GM19452 (cell line): ENCODE results near the gene DCAKD.
A peak's percentile ranks its signal among the peaks of the same experiment; 100 is the strongest.

Experiments used
- ATAC-seq: cut with Tn5 transposase; IDR thresholded peaks from one replicate; pipeline ENCODE4 v1.9.1; 2021; ENCODE audit not compliant: unreplicated experiment

Gene DCAKD, protein sequence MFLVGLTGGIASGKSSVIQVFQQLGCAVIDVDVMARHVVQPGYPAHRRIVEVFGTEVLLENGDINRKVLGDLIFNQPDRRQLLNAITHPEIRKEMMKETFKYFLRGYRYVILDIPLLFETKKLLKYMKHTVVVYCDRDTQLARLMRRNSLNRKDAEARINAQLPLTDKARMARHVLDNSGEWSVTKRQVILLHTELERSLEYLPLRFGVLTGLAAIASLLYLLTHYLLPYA

DNA sequence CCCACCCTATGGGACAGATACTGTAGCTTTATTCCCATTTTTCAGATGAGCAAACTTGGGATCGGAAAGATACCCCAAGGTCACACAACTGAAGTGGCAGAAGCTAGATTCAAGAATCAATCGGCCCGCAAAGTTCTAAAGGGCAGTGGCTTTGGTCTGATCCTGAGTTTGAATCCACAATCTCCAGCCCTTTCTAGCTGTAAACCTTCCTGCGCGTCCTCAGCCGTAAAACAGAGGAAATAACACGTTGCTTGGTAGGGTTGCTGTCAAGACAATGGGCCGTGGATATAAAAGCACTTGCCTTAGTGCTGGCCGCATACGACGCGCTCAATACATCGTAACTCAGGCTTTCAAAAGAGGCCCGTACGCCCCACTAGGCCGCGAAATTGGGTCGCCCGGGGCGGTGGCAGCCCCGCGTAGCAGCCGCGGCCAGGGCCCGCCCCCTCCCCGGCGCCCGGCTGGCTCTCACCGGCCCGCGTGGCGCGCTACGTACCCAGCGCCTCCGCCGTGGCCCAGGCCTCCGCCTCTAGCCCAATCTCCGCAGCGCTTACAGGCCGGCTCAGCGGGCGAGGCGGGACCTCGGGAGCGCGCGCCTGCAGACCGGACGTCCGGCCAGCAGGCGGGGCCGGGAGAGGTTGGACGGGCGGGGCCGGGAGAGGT, at the start of gene DCAKD:
DCAKD (minus strand) TSS at position 573 of the 660 bp plus-strand sequence. CDS start 16,747 bp downstream, outside the sequence.
- ATAC-seq = peak; percentile 95

DNA sequence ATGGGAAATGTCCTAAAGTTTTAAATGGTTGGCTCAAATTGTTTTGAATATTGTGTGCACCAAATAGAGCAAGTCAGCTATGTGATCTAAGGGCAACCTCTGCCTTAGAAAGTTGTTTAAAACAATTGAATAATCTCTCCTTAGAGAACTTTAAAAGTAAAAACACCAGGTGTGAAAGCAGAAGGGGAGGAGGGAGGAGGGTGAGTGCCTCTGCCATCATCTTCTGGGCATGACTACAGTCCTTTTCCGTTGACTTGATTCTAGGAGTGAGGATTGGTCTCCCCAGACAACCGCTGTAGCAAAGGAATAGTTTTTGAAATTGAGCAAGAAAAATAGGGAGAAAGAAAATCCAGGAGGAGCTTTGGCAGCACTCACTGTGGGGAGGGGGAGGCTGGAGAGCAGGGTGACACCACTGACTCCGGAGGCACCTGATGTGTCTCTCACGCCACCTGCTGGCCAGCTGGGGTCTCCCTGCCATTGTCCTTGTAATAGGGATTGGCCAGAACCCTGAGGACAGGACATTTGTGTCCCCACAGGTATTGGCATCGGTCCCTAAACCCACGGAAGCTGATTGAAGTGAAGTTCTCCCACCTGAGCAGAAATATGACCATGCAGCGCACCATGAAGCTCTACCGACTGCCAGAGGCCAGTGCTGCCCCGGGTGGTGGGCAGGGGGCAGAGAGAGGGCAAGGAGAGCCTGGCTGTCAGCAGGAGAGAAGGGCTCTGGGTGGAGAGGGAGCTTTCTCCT, 47.6 kb upstream of the DCAKD start:
- ATAC-seq = no peak

DNA sequence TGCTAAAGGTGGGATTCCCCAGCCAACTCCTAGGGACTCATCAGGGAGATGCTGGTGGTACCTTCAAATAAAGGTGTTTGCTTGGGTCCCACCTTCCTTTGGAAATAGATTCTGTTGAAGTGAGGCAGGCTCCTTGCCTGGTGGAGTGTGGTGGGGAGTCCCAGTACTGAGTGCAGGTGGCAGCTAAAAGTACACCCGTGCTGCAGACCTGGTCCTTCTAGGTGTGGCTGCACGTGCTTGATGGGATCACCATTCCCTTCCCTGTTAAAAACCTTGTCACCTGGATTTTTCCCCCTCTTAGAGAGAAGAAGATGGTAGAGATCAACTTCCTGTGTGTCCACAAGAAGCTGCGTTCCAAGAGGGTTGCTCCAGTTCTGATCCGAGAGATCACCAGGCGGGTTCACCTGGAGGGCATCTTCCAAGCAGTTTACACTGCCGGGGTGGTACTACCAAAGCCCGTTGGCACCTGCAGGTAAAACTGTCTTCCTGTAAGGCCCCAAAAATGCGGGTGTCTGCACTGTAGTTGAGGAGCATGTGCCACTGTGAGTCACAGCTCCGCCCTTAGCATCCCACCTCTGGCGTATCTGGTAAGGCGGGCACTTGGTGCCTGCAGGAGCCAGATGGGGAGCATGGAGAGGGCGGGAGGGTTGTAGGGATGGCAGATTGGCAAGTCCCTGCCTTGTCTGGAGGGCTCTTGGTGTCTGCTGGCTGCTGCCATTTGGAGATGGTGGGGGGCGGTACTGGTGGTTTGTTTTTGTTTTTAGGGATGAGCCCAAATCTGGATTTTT, 46.8 kb upstream of the DCAKD start:
- ATAC-seq = no peak

DNA sequence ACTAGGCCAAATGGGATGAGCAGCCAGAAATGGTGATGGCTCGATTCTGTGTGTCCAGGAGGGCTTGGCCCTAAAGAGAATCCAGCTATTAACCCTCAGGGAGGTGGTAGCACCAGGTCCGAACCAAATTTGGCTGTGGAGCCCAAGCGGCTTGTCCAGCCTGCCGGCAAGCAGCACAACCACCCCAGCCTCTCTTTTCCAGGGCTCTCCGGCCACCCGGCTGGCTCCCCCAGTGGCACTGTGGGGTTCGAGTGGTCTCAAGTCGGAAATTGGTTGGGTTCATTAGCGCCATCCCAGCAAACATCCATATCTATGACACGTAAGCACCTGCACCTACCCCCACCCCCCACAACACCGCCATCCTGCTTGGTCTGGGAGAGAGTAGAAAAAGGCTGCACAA, 45.5 kb upstream of the DCAKD start:
- no peak for ATAC-seq

DNA sequence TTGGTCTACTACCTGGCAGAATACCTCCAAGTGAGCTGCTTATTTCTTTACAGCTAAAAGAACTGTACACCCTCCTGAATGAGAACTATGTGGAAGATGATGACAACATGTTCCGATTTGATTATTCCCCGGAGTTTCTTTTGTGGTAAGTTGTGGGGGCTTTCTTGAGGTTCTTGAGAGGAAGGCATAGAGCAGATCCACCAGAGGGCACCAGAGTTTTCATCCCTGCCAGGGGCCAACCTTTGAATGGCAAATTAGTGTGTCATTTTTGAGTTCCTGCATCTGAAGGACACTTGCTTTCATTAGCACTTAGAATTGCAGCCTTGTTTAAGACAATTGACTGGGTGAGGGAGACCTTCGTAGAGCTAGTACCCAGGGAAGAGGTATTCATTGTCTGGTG, 44.7 kb upstream of the DCAKD start:
- no peak for ATAC-seq

DNA sequence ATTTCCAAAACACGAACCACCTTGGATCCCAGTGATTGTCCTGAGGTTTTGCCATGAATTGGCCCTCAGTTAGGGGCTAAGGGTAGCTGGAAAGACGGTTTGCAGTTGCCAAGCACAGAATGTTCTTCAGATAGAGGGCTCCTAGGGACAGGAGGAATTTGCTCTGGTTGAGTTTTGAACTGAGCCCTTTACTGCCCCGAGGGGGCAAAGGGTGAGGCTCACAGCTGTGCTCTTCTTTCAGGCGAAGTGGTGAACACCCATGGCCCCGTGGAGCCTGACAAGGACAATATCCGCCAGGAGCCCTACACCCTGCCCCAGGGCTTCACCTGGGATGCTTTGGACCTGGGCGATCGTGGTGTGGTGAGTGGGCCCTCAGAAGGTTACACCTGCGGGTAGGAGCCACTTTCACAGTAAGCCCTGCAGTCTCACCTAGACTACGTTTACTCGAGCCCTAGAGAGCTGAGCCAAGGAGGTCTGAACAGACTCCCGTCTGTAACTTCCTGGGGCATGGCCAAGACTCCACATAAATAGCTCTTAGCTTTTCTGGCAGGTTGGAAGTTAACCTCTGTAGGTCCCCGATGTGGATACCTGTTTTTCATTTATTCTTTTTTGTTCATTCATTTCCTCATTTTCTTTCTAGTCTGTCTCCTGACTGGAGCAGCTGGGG, 42.1 kb upstream of the DCAKD start:
- no peak for ATAC-seq

DNA sequence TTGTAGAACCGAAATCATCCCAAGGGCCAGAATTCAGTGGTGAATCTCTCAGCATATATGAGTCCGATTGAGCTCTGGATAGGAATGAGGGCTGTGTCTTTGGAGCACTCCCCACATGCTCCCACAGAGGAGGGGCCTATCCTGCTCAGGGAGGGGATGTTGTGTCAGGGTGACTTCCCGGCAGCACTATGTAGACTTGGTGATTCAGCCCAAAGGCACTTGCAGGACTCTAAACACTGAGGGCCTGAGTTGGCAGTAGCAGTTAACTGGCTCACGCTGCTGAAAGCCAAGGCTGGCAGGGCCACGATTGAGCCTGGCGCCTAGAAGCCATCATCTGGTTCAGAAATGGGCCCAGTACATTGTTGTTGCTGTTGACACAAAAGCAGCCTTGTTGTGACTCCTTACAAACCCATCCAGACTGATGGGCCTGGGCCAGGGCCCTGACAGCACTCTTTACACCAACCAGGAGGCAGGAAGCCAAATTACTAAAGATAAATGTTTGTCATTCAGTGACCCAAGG, 41.5 kb upstream of the DCAKD start:
- no peak for ATAC-seq

DNA sequence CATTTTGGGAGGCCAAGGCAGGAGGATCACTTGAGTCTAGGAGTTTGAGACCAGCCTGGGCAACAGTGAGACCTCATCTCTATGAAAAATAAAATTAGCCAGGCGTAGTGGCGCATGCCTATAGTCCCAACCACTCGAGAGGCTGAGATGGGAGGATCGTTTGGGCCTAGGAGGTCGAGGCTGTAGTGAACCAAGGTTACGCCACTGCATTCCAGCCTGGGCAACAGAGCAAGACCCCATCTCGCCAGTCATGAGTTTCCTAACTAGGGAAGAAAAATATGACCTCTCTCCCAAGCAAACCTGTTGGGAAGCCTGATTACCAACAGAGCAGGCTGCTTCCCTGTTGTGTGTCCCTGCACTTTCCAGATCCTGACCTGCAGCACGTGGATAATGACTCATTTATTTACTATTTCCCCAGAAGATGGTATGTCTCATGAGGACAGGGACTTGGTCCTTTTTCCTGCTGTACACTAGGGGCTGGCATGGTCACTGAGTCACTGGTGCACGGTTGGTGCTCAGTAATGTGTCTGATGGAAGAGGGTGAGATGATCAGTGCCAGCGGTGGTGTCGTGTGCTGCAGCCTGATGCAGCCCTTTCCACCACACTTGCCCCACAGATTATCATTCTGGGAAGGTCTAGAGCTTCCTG, 40.5 kb upstream of the DCAKD start:
- ATAC-seq = no peak

DNA sequence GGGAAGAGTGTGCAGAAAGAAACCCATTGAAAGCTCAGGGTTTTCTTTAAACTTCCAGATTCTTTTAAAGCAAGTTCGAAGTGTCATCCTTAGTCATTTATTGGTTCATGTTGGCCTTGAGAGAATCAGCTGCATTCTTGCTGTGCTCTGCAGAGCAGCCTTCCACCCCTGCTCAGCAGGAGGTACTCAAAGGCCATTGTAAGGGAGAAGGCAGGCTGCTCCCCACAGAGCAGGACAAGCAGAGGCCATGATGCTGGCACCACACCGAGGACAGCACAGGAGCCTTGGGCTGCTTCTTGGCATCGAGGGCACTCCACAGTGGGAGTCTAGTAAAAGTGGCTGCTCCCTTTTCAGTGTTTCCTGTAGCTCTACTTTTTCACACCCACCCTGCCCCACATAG, 39.3 kb upstream of the DCAKD start:
- no peak for ATAC-seq

DNA sequence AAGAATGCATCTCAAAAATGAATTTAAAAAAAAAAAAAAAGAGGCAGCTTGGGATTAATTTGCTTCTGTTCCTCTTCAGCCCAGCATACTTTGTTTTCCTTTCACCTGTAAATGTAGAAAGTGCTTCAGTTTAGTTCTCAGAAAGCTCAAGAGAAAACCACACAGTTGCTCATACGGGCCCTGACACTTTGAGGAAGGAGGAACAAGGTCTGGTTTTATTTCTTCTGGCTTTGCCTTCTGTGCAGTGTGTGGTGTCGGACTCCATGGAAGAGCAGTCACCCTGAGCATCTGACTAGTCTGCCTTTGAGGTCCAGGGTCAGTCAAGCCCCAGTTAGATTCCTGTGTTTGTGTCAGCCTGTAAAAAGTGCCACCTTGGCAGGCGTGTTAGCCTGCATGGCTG, 37.3 kb upstream of the DCAKD start:
- no peak for ATAC-seq

DNA sequence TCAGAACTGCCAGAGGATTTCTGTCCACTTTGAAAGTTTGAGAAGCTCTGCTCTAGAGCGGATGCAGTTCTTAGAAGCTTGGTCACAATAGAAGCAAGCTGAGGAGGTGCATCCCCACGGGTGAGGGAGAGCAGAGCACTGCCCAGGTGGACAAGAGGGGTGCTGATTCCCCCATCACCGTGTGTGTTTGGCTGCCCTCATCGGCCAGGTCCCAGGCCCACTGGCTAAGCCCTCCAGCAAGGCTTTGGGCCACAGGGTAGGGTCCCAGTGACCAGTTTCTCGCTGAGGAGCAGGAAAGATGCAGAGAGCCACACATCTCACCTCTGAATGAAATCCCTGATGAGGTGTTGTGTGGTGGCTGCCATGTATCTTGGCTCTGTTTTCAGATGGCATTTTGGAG, 36.5 kb upstream of the DCAKD start:
- no peak for ATAC-seq

DNA sequence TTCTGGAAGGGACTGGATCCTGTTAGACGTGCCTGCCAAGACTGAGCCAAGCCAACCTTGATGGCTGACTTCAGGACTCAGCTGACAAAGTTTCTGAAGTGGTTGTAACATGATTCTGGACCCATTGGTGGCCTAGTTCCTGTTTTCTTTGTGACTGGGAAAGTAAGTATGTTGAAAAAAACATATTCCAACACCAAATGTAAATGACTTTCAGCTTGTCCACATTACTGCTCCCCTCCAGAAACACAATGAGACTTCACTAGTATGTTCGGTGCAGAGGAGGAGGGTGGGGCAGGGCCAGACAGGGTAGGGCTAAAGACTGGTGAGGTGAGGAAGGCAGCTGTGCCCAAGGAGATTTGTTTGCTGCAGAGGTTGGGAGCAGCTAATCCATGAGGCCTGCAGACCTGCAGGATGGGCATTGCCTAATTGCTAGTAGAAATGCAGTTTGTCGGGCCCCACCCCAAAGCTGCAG, 36.1 kb upstream of the DCAKD start:
- ATAC-seq = no peak

DNA sequence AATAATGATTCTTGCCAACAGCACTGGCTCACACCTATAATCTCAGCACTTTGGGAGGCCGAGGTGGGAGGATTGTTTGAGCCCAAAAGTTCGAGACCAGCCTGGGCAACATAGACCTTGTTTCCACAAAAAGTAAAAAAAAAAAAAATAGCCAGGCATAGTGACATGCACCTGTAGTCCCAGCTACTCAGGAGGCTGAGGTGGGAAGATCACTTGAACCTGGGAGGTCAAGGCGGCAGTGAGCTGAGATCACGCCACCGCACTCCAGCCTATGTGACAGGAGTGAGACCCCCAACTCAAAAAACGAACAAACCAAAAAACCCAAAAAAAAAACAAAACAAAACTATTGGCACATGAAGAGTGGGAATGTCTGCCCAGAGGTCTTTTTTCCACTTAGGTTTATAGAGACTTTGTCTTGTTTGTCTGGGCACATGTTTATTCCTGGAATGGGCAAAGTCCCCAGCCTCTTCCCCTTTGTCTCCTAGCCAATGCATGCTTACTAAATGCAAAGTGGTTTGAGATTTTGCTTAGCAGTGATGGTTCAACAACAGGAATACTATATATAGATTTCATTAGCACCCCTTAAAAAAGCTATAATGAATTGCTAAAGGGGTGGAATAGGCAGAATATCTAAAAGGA, 35.6 kb upstream of the DCAKD start:
- no peak for ATAC-seq

DNA sequence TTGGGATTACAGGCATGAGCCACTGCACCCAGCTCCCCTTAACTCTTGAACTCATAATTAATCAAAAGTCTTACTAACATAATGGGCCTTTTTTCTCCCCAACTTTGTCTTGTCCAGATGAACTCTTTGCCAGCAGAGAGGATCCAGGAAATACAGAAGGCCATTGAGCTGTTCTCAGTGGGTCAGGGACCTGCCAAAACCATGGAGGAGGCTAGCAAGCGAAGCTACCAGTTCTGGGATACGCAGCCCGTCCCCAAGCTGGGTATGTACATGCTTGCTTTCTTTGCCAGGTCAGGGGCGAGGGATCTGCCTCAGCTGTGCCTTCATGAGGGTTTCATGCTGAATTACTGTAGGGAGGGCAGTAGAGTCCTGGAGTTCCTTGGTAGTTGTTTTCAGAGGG, 35.0 kb upstream of the DCAKD start:
- ATAC-seq = no peak

DNA sequence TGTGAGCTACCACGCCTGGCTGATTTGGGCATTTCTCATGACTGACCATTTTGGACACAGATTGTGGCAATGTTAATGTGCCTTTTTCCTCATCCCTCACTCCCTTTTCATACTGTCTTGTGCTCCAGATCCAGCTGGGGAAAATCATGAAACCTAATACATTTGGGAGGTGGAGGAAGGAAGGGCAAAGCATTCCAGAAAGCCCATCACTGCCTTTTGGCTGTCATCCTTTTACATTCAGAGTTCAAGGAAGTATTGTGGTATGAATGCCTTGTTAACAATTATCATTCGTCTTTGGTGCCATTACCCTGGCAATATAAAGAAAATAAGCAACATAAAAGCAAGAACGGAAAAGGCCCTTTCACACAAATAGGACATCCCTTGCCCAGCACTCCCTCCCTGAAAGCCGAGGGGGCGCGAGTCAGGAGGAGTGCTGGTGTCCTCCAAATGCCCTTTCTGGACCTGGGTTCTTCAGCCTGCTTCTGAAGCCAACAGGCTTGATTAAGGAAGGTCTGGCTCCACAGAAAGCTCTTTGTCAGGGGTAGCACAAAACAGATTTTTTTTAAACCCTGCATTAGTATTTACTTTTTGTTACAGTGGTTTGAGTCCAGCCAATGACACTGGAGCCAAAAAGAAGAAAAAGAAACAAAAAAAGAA, 29.7 kb upstream of the DCAKD start:
- ATAC-seq = no peak

DNA sequence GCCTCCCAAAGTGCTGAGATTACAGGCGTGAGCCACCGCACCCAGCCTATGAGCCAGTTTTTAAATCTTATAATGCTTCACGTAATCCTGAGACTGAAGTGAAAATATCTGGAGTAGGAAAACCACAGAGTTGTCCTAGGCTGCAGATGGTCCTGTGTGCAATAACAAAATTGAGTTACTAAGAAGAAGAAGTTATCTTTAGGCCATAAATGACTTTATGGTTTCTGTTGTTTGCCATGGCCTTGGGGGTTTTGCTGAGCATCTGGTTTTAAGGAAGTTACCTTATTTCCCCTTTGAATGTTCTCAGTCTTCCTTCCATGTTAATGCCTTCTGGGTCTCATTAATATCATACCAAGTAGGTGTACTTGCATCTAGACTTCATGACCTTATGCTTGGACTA, 26.2 kb upstream of the DCAKD start:
- no peak for ATAC-seq

DNA sequence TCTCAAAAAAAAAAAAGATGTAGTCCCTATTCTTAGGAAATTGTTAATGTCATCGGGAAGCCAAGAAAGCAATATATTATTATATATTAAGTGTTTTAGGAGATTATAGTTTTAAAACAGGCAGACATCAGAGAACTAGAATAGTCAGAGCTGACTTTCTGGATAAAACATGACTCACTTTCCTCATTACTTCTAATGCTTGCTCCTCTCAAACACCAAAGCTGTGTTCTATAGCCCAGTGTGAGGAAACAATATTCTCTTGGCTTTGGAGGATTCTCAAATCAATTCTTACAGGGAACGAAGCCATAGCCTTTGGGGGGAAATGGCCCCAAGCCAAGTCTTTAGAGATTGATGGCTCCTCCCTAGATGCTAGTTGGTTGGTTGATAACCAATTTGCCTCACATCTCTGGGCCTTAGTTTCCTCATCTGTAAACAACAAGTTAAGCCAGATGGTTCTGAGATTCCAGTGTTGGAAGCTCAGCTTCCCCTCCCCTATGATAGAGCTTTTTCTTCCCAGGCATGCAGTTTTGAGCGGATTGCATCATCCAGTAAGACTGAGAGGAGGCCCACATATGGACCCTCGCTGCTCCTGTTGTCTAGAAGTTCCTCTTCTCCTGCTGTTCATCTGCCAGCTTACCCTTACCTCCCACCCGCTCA, 22.1 kb upstream of the DCAKD start:
- no peak for ATAC-seq

DNA sequence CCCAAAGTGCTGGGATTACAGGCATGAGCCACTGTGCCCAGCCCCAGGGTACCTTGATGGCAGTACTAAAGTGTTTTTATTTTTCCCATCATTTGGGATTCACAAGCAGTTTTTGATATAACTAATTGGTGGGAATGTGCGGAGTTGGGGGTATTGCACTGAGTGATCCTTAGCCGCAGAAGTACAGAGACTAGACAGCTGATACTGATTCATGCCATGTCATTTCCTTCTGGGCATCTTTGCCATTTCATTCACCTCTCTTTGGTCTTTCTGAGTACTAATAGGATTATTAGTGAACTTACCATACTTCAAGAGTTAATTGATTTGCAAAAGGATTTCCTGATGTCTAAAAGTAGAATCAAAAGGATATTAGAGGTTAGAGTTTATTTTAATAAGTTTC, 19.4 kb upstream of the DCAKD start:
- ATAC-seq = no peak

DNA sequence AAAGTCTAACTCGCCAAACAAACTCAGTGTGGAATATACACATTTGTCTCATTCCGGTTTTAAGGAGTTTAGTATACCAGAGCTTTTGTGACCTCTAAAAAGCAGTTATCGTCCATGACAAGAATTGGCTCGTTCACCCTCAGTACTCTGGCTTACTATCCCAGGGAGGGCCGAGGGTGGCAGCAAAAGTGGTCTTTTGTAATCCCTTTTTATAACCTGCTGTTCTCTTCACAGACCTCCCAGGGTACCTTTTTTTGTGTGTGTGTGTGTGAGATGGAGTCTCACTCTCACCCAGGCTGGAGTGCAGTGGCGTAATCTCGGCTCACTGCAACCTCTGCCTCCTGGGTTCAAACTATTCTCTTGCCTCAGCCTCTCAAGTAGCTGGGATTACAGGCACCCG, 18.6 kb upstream of the DCAKD start:
- ATAC-seq = no peak
